ENCODE results near the gene PCDH9.

DNA sequence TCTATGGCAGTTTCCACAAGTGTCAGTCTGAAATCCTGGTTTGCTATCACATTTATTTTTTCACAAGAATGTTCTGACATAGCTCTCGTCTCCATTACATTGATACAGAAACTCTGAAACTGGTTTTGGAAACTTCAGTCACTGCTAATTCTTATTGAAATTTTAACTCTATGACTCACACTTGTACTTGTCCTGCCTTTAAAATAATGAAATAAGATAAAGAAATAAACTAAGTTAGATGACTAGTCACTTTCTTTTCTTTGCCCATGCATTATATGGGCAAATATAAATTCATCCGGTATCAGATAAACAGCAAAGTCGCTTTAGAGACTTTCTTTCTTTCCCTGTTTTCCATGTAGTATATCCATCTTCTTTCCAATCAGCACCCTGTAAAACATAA, 257.5 kb downstream of the PCDH9 start:
- TF ChIP-seq, protein P1, sequence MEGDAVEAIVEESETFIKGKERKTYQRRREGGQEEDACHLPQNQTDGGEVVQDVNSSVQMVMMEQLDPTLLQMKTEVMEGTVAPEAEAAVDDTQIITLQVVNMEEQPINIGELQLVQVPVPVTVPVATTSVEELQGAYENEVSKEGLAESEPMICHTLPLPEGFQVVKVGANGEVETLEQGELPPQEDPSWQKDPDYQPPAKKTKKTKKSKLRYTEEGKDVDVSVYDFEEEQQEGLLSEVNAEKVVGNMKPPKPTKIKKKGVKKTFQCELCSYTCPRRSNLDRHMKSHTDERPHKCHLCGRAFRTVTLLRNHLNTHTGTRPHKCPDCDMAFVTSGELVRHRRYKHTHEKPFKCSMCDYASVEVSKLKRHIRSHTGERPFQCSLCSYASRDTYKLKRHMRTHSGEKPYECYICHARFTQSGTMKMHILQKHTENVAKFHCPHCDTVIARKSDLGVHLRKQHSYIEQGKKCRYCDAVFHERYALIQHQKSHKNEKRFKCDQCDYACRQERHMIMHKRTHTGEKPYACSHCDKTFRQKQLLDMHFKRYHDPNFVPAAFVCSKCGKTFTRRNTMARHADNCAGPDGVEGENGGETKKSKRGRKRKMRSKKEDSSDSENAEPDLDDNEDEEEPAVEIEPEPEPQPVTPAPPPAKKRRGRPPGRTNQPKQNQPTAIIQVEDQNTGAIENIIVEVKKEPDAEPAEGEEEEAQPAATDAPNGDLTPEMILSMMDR (IDR thresholded peaks at IDR 0.05), result no peak
- TF ChIP-seq EP300 (IDR thresholded peaks at IDR 0.05) (no peak), POLR2A (IDR thresholded peaks at IDR 0.05) (no peak)

Measured in upper lobe of left lung (tissue), 4 donors.